OCI-LY1 (cell line): Measurements from ENCODE around the gene OR51Q1.

Experiments used
- H2AFZ ChIP-seq: fragments of 200-600 bp; sonication (generic), shearing (Covaris generic); 2 replicates; pipeline ENCODE4 v1.6.0; 2014; ENCODE audit warnings: antibody characterized with exemption, mild to moderate bottlenecking, low read length
- H3F3A ChIP-seq: fragments of 200-600 bp; sonication (generic), shearing (Covaris generic); 2 replicates; pipeline ENCODE4 v1.6.0; 2014; ENCODE audit warnings: mild to moderate bottlenecking, antibody characterized with exemption, low read length, moderate library complexity; ENCODE audit not compliant: insufficient read depth
- H3K27ac ChIP-seq: fragments of 200-600 bp; sonication (generic); 2 replicates; pipeline ENCODE4 v1.5.1; 2014; ENCODE audit warnings: low read length, mixed run types, mild to moderate bottlenecking, low read depth; ENCODE audit not compliant: poor library complexity, severe bottlenecking
- H3K27me3 ChIP-seq: fragments of 200-600 bp; sonication (generic); 2 replicates; pipeline ENCODE4 v1.6.0; 2014; ENCODE audit warnings: antibody characterized with exemption, mild to moderate bottlenecking, low read length, moderate library complexity; ENCODE audit not compliant: insufficient read depth
- H3K36me3 ChIP-seq: fragments of 200-600 bp; sonication (generic); 2 replicates; pipeline ENCODE4 v1.6.1; 2014; ENCODE audit warnings: mild to moderate bottlenecking, antibody characterized with exemption, low read length, moderate library complexity, mixed read lengths; ENCODE audit not compliant: insufficient read depth
- H3K4me1 ChIP-seq: fragments of 200-600 bp; sonication (generic); 2 replicates; pipeline ENCODE4 v1.5.1; 2014; ENCODE audit warnings: mild to moderate bottlenecking, low read length, moderate library complexity; ENCODE audit not compliant: insufficient read depth, severe bottlenecking
- H3K4me2 ChIP-seq: fragments of 200-600 bp; sonication (generic), shearing (Covaris generic); 2 replicates; pipeline ENCODE4 v1.6.1; 2014; ENCODE audit warnings: low read length
- H3K4me3 ChIP-seq: fragments of 200-600 bp; sonication (generic); 2 replicates; pipeline ENCODE4 v1.5.1; 2014; ENCODE audit warnings: low read length, low read depth, mild to moderate bottlenecking, mixed read lengths; ENCODE audit not compliant: poor library complexity, severe bottlenecking
- H3K79me2 ChIP-seq: fragments of 200-600 bp; shearing (Covaris generic); 2 replicates; pipeline ENCODE4 v1.6.1; 2016; ENCODE audit warnings: mixed run types, low read length, mixed read lengths; ENCODE audit not compliant: insufficient read depth
- H3K9ac ChIP-seq: fragments of 200-600 bp; sonication (generic), shearing (Covaris generic); 2 replicates; pipeline ENCODE4 v1.6.1; 2014; ENCODE audit warnings: mild to moderate bottlenecking, low read length, mixed read lengths
- H3K9me2 ChIP-seq: fragments of 200-600 bp; sonication (generic), shearing (Covaris generic); 2 replicates; pipeline ENCODE4 v1.6.1; 2014; ENCODE audit warnings: low read depth, mild to moderate bottlenecking, low read length, mixed read lengths
- H3K9me3 ChIP-seq: fragments of 200-600 bp; shearing (Covaris generic); 2 replicates; pipeline ENCODE4 v1.6.1; 2014; ENCODE audit warnings: low read length, mixed read lengths
- H4K20me1 ChIP-seq: fragments of 200-600 bp; sonication (generic), shearing (Covaris generic); 2 replicates; pipeline ENCODE4 v1.6.0; 2016; ENCODE audit warnings: mild to moderate bottlenecking, low read length; ENCODE audit not compliant: insufficient read depth
- EZH2 ChIP-seq: fragments of 200-600 bp; sonication (generic), shearing (Covaris generic); IDR thresholded peaks from 2 replicates; pipeline ENCODE4 v1.8.0; 2017; ENCODE audit warnings: borderline replicate concordance, mixed run types, mild to moderate bottlenecking, antibody characterized with exemption, low read length, moderate library complexity, mixed read lengths
- TF ChIP-seq, protein P1 (sequence below): fragments of 200-600 bp; sonication (generic), shearing (Covaris generic); IDR thresholded peaks from 2 replicates; pipeline ENCODE4 v1.5.1; 2017; ENCODE audit warnings: mild to moderate bottlenecking, antibody characterized with exemption, low read length, moderate library complexity, mixed read lengths

OR51Q1 gene

DNA sequence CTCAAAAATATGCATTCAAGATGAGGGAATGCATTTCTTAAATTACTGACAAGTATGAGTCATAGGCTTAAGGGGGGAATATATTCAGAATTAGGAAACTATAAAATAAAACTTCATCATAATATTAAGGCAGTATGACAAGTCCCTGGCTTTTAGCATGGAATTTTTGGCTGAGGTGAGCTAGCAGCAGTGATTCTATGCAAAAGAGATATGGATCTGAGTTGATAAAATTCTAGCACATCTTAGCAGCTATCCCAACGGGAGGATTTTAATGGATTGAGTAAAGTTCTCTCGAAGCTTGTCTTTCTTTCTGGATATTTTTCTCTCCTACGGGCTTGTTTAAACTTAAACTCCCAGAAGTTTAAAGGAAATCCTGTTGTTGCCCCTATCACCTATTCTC is 1.2 kb downstream of the OR51Q1 start:
- Histone ChIP-seq H3K27me3 (no peaks in the 10 kb centered on the region), H3F3A (no peaks in the 10 kb centered on the region), H3K36me3 (no peaks in the 10 kb centered on the region), H3K27ac (no peak overlapping the region), H3K4me1 (no peaks in the 10 kb centered on the region), H3K9me2 (no peaks in the 10 kb centered on the region), H3K9ac (no peak overlapping the region), H3K9me3 (no peaks in the 10 kb centered on the region), H3K4me2 (no peak overlapping the region), H3K4me3 (no peak overlapping the region), H2AFZ (no peak overlapping the region), H3K79me2 (no peaks in the 10 kb centered on the region), H4K20me1 (no peaks in the 10 kb centered on the region)
- TF ChIP-seq EZH2: no peak
- TF ChIP-seq, protein P1, sequence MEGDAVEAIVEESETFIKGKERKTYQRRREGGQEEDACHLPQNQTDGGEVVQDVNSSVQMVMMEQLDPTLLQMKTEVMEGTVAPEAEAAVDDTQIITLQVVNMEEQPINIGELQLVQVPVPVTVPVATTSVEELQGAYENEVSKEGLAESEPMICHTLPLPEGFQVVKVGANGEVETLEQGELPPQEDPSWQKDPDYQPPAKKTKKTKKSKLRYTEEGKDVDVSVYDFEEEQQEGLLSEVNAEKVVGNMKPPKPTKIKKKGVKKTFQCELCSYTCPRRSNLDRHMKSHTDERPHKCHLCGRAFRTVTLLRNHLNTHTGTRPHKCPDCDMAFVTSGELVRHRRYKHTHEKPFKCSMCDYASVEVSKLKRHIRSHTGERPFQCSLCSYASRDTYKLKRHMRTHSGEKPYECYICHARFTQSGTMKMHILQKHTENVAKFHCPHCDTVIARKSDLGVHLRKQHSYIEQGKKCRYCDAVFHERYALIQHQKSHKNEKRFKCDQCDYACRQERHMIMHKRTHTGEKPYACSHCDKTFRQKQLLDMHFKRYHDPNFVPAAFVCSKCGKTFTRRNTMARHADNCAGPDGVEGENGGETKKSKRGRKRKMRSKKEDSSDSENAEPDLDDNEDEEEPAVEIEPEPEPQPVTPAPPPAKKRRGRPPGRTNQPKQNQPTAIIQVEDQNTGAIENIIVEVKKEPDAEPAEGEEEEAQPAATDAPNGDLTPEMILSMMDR: no peak

DNA sequence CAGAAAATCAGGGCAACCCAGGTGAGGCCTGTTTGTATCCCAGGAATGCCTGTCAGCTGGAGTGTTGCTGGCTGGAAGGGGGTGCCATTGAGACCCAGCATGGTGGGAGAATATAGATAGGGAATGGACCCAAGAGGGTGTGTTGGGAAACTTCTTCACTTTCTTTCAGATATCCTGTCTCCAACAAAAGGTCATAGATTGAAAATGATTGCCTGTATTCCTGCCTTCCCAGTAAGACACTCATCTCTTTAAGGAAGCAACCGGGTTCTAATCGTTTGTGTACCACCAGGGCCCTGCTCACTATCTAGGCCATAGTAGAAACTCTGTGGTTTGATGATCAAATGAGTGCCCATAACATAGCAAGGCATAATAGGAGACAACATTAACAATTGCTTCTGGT is 19.5 kb downstream of the OR51Q1 start, which contains the start of gene OR51I1:
Gene OR51I1, minus strand, starts transcription at position 101 of the 400 bp plus-strand sequence. Its CDS starts 0 bp downstream, at position 101.
- no peak within 1 kb of the TSS for H2AFZ ChIP-seq
- no peak for TF ChIP-seq EZH2
- TF ChIP-seq, protein P1: no peak
- H3F3A ChIP-seq: no peaks in the 10 kb centered on the region
- H3K4me1 ChIP-seq: no peaks in the 10 kb centered on the region
- no peak within 1 kb of the TSS for H3K27ac ChIP-seq
- H4K20me1 ChIP-seq: no peaks in the 10 kb centered on the region
- H3K4me2 ChIP-seq: no peak within 1 kb of the TSS
- no peaks in the 10 kb centered on the region for H3K9me3 ChIP-seq
- no peak within 1 kb of the TSS for H3K4me3 ChIP-seq
- no peak within 1 kb of the TSS for H3K9ac ChIP-seq
- H3K79me2 ChIP-seq: no peaks in the 10 kb centered on the region
- no peaks in the 10 kb centered on the region for H3K27me3 ChIP-seq
- H3K36me3 ChIP-seq: no peaks in the 10 kb centered on the region
- H3K9me2 ChIP-seq: no peaks in the 10 kb centered on the region

DNA sequence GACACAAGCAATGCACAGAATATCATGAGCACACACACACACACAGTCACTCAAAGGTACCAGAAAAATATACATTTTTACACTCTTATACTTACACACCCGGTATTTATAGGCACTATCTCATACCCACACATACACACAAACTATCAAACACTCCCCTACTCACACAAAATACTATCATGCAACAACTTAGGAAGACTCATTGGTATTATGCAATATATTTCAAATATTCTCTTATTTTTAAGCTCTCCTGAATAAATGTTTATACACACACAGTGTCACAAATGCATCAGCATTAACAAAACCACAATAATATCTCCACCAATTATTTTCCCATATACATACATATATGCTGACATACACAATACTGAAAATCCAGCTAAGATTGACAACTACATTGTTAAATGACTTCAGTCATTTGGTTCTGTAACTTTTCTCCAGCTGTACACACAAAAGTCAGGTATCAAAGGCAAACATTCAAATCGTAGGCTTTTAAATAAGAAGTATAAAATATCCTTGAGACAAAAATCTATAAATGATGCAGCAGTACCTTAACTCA is 22.0 kb downstream of the OR51Q1 start:
- Histone ChIP-seq H3K9me2 (no peaks in the 10 kb centered on the region), H3K27ac (no peak overlapping the region), H2AFZ (no peak overlapping the region), H3K9me3 (no peaks in the 10 kb centered on the region), H3F3A (no peaks in the 10 kb centered on the region), H3K36me3 (no peaks in the 10 kb centered on the region), H3K4me3 (no peak overlapping the region), H3K79me2 (no peaks in the 10 kb centered on the region), H3K4me2 (no peak overlapping the region), H3K4me1 (no peaks in the 10 kb centered on the region), H3K27me3 (no peaks in the 10 kb centered on the region), H4K20me1 (no peaks in the 10 kb centered on the region), H3K9ac (no peak overlapping the region)
- TF ChIP-seq, protein P1: no peak
- no peak for TF ChIP-seq EZH2
